A549 (cell line): ENCODE results near the gene CDK14. TPM values are rescaled to one million over a fixed set of nuclear protein-coding genes. Genes with fewer than 3 reads are reported as not detected.

Experiments used
- ATAC-seq, 2 experiments: fragments of 200-7000 bp in 1 of 2; fragments of >200 bp in 1 of 2; cut with Nextera tagmentation in 1 of 2; cut with Tn5 transposase in 1 of 2; 3 replicates each; pipeline versions ENCODE4 v1.8.0 to v1.9.1; 2018 to 2020; ENCODE audit warnings: mild to moderate bottlenecking in 1 of 2, moderate library complexity in 1 of 2
- CTCF ChIA-PET: fragments of 300-600 bp; sonication (Branson Sonifier 250); formaldehyde crosslinking; extraction: SDS; loops from one replicate; lab custom pipeline; 2021; ENCODE audit warnings: antibody characterized with exemption, inconsistent platforms; lab: Yijun Ruan, JAX
- POLR2A ChIA-PET: fragments of 350-600 bp; formaldehyde crosslinking; extraction: SDS; loops from one replicate; lab custom pipeline; 2021; ENCODE audit warnings: antibody characterized with exemption, inconsistent platforms; lab: Yijun Ruan, JAX
- DNase-seq, 2 experiments: peaks; one replicate each; pipeline versions ENCODE4 v3.0.0 to v3.0.0-alpha.2; 2011 to 2016; ENCODE audit warnings: low read depth in 1 of 2, low spot score in 1 of 2
- FAIRE-seq: peaks from 2 replicates; lab custom pipeline; 2011; peaks lifted over from hg19 to GRCh38; lab: Jason Lieb, UNC
- H3K27ac ChIP-seq, 2 experiments: fragments of >200 bp; sonication (Bioruptor Twin); formaldehyde crosslinking; 3 replicates each; pipeline ENCODE4 v1.5.1; 2016 to 2017
- H3K4me1 ChIP-seq: fragments of >200 bp; sonication (Bioruptor Twin); formaldehyde crosslinking; 3 replicates; pipeline ENCODE4 v1.6.1; 2016
- H3K4me2 ChIP-seq: fragments of >200 bp; sonication (Bioruptor Twin); formaldehyde crosslinking; 3 replicates; pipeline ENCODE4 v1.6.1; 2016
- H3K4me3 ChIP-seq: fragments of >200 bp; sonication (Bioruptor Twin); formaldehyde crosslinking; 3 replicates; pipeline ENCODE4 v1.5.1; 2016
- H3K9me3 ChIP-seq: fragments of >200 bp; sonication (Bioruptor Twin); formaldehyde crosslinking; 3 replicates; pipeline ENCODE4 v1.6.1; 2016
- BHLHE40 ChIP-seq: IDR thresholded peaks from 2 replicates; pipeline ENCODE4 v1.6.1; 2012; ENCODE audit warnings: low read depth, low read length, inconsistent platforms
- CBX2 ChIP-seq: fragments of 200-600 bp; sonication (generic); IDR thresholded peaks from 2 replicates; pipeline ENCODE4 v1.6.1; 2016; ENCODE audit warnings: low read depth, mild to moderate bottlenecking, borderline replicate concordance
- CBX8 ChIP-seq: fragments of 200-600 bp; sonication (generic); IDR thresholded peaks from 2 replicates; pipeline ENCODE4 v1.6.1; 2016
- CEBPB ChIP-seq, 2 experiments: fragments of >200 bp in 1 of 2; sonication (Bioruptor Twin) in 1 of 2; formaldehyde crosslinking in 1 of 2; IDR thresholded peaks; 2 replicates each; pipeline ENCODE4 v1.6.1; 2012 to 2016
- CHD2 ChIP-seq: fragments of 150-350 bp; IDR thresholded peaks from 2 replicates; pipeline ENCODE4 v1.6.1; 2014; ENCODE audit warnings: low read length; ENCODE audit not compliant: partially characterized antibody
- CTCF ChIP-seq: fragments of >200 bp; sonication (Bioruptor Twin); formaldehyde crosslinking; IDR thresholded peaks from 3 replicates; pipeline ENCODE4 v1.5.1; 2016
- EHF ChIP-seq: fragments of 250-450 bp; sonication (Bioruptor Pico); IDR thresholded peaks from 2 replicates; pipeline ENCODE4 v1.5.0; 2020; ENCODE audit warnings: mild to moderate bottlenecking
- EP300 ChIP-seq, 2 experiments: fragments of >200 bp; sonication (Bioruptor Twin); formaldehyde crosslinking; IDR thresholded peaks; 2 replicates in 1 of 2; 3 replicates in 1 of 2; pipeline ENCODE4 v1.6.1; 2016 to 2017
- FOSB ChIP-seq: fragments of 250-450 bp; sonication (Bioruptor Pico); IDR thresholded peaks from 2 replicates; pipeline ENCODE4 v1.5.0; 2020; ENCODE audit warnings: mild to moderate bottlenecking, moderate library complexity
- GATA3 ChIP-seq: IDR thresholded peaks from 2 replicates; pipeline ENCODE4 v1.6.1; 2012; ENCODE audit warnings: borderline replicate concordance
- HDAC2 ChIP-seq: fragments of 200-600 bp; sonication (generic); IDR thresholded peaks from 2 replicates; pipeline ENCODE4 v1.6.1; 2016
- HEYL ChIP-seq: fragments of 250-450 bp; sonication (Bioruptor Pico); IDR thresholded peaks from 2 replicates; pipeline ENCODE4 v1.8.0; 2021; ENCODE audit warnings: mild to moderate bottlenecking, moderate library complexity
- HOXA7 ChIP-seq: fragments of 250-450 bp; sonication (Bioruptor Pico); IDR thresholded peaks from 2 replicates; pipeline ENCODE4 v1.5.0; 2020; ENCODE audit warnings: mild to moderate bottlenecking, moderate library complexity
- HOXB5 ChIP-seq: fragments of 250-450 bp; sonication (Bioruptor Pico); IDR thresholded peaks from 2 replicates; pipeline ENCODE4 v1.5.0; 2020; ENCODE audit warnings: mild to moderate bottlenecking, moderate library complexity
- MAX ChIP-seq: IDR thresholded peaks from 2 replicates; pipeline ENCODE4 v1.6.1; 2012
- MAZ ChIP-seq: fragments of 150-350 bp; IDR thresholded peaks from 2 replicates; pipeline ENCODE4 v1.6.1; 2014; ENCODE audit warnings: antibody characterized with exemption, low read depth, low read length, borderline replicate concordance
- MYC ChIP-seq: IDR thresholded peaks from 2 replicates; pipeline ENCODE4 v1.6.1; 2012; ENCODE audit warnings: mild to moderate bottlenecking, inconsistent platforms, low read length, improper control_type of control experiment, borderline replicate concordance
- NFE2L2 ChIP-seq: fragments of 150-350 bp; conservative IDR thresholded peaks from 2 replicates; pipeline ENCODE4 v1.6.1; 2014; ENCODE audit warnings: low read length
- RCOR1 ChIP-seq: fragments of 150-350 bp; IDR thresholded peaks from 2 replicates; pipeline ENCODE4 v1.6.1; 2014; ENCODE audit warnings: antibody characterized with exemption, low read length, low read depth
- REST ChIP-seq: fragments of 200-600 bp; sonication (generic); IDR thresholded peaks from 2 replicates; pipeline ENCODE4 v1.6.1; 2016; ENCODE audit warnings: antibody characterized with exemption, mild to moderate bottlenecking, moderate library complexity
- RFX5 ChIP-seq: fragments of 450-650 bp; IDR thresholded peaks from 2 replicates; pipeline ENCODE4 v1.7.1; 2014; ENCODE audit warnings: antibody characterized with exemption, mild to moderate bottlenecking, moderate library complexity
- RNF2 ChIP-seq: fragments of 200-600 bp; sonication (generic); IDR thresholded peaks from 2 replicates; pipeline ENCODE4 v1.6.1; 2016; ENCODE audit warnings: low read depth, mild to moderate bottlenecking, antibody characterized with exemption, moderate library complexity, borderline replicate concordance
- TP53 ChIP-seq: fragments of 250-450 bp; sonication (Bioruptor Pico); IDR thresholded peaks from 2 replicates; pipeline ENCODE4 v1.5.0; 2021; ENCODE audit warnings: mild to moderate bottlenecking, moderate library complexity
- USF2 ChIP-seq: fragments of 450-650 bp; IDR thresholded peaks from 2 replicates; pipeline ENCODE4 v1.6.1; 2014; ENCODE audit warnings: antibody characterized with exemption
- WGBS: methylation state at CpG from one replicate; pipeline ENCODE4 v1.1.6; 2017; ENCODE audit errors: missing lambda C conversion rate; 5-methylcytosine and 5-hydroxymethylcytosine counted together
- polyA plus RNA-seq, 4 experiments: library from polyadenylated mRNA; depleted of rRNA in 3 of 4; stranded (reverse); fragments of >200 nt; fragmentation: RNase III in 1 of 4; extraction: RNeasy Plus Mini Kit Qiagen cat#74134 plus additional on column Dnase treatment in 1 of 4; gene quantifications; 2 replicates in 3 of 4; 3 replicates in 1 of 4; pipeline ENCODE4 v1.2.3, GENCODE V29; 2011 to 2017

CDK14 gene
- polyA plus RNA-seq, 2 of the 4 experiments (the other 2 are of a cell fraction), result 0.21 to 0.23 TPM

- Histone ChIP-seq H3K4me2 (no peak overlapping the region), H3K4me3 (no peak overlapping the region), H3K27ac (no peak overlapping the region)
- WGBS, result 38% methylated on average over 2 of the region's 2 CpGs
- POLR2A ChIA-PET, result no interaction called here
- ATAC-seq, result no peak
- TF ChIP-seq EP300 (IDR thresholded peaks at IDR 0.05) (no peak), RNF2 (no peak), MAZ (no peak), CEBPB (IDR thresholded peaks at IDR 0.05) (peak; percentile 13 to 45; a peak in 2 of 4 replicates), HOXB5 (CRISPR knock-in tag) (no peak)
- TF ChIP-seq, all 56 proteins: peak for 1
- Histone ChIP-seq H3K9me3 (no peaks in the 10 kb centered on the region), H3K4me1 (no peaks in the 10 kb centered on the region)
- no peak for DNase-seq
- FAIRE-seq, result no peak
- CTCF ChIA-PET, result interaction anchor here (1.1 to 1.5 kb wide), 2 partner anchors 9 to 11 kb away, joined by 3 read pairs; no protein-coding TSS in a partner anchor
Measured at GRCh38 chr7:91240376-91240941, 644.3 kb downstream of the CDK14 start.

GRCh38 chr7:91242097-91242844, 646.1 kb downstream of the CDK14 start:
- Histone ChIP-seq H3K27ac (no peak overlapping the region), H3K4me1 (no peaks in the 10 kb centered on the region), H3K4me2 (no peak overlapping the region), H3K9me3 (no peaks in the 10 kb centered on the region), H3K4me3 (no peak overlapping the region)
- no peak for FAIRE-seq
- ChIA-PET POLR2A (no interaction called here), CTCF (no interaction called here)
- no peak for DNase-seq
- TF ChIP-seq GATA3 (no peak), CTCF (no peak), MYC (no peak), RCOR1 (no peak), CBX2 (no peak), NFE2L2 (no peak), USF2 (no peak), CHD2 (no peak), EP300 (IDR thresholded peaks at IDR 0.05) (no peak), CBX8 (no peak), HEYL (CRISPR knock-in tag) (no peak), HOXB5 (CRISPR knock-in tag) (no peak), MAZ (no peak), HOXA7 (no peak)
- ATAC-seq, result peak; percentile 34 to 54; a peak in 2 of 6 replicates
- WGBS, result 28% methylated on average over 8 of the region's 8 CpGs

GRCh38 chr7:91243591-91244301, 647.6 kb downstream of the CDK14 start:
- no peak overlapping the region for H3K4me3 ChIP-seq
- DNase-seq (no peak), FAIRE-seq (no peak), ATAC-seq (no peak)
- no peak overlapping the region for H3K4me2 ChIP-seq
- WGBS, result 31% methylated on average over 6 of the region's 6 CpGs
- ChIA-PET CTCF (interaction anchor here (0.5 to 0.6 kb wide), 2 partner anchors 154 to 561 kb away, joined by 3 read pairs; no protein-coding TSS in a partner anchor), POLR2A (no interaction called here)
- H3K4me1 ChIP-seq, result no peaks in the 10 kb centered on the region
- H3K27ac ChIP-seq, result no peak overlapping the region
- H3K9me3 ChIP-seq, result no peaks in the 10 kb centered on the region
- TF ChIP-seq EHF (CRISPR knock-in tag), result no peak
- TF ChIP-seq HOXA7, result no peak
- no peak for TF ChIP-seq MAX
- no peak for TF ChIP-seq USF2
- no peak for TF ChIP-seq FOSB (CRISPR knock-in tag)
- TF ChIP-seq REST, result no peak
- no peak for TF ChIP-seq RFX5
- TF ChIP-seq TP53, result no peak
- no peak for TF ChIP-seq CEBPB (IDR thresholded peaks at IDR 0.05)
- TF ChIP-seq CHD2, result no peak
- no peak for TF ChIP-seq NFE2L2
- no peak for TF ChIP-seq MYC
- no peak for TF ChIP-seq BHLHE40
- no peak for TF ChIP-seq GATA3
- no peak for TF ChIP-seq HDAC2
